ENCODE measurements around the gene ECHS1. TPM values are rescaled to one million over a fixed set of nuclear protein-coding genes. Genes with fewer than 3 reads are reported as not detected.

The ECHS1 gene
- total and polyA plus RNA-seq, 7 donors = 83.2 to 151 (median 121) TPM

GRCh38 chr10:133385214-133385613 lies 12.1 kb upstream of the ECHS1 start:
- no peak for ATAC-seq
- intact Hi-C loops (cut with DNase I) = no loop called here
- no peaks in the 10 kb centered on the region for H3K27me3 ChIP-seq (ENCODE audit: insufficient read depth in 3 of 3, low read length in 2 of 3)
- peaks cover 0 to 30% of the 10 kb centered on the region in 2 donors for H3K36me3 ChIP-seq (ENCODE audit: insufficient read depth in 1 of 2, low read depth in 1 of 2)
- no peak for DNase-seq
- no peaks in the 10 kb centered on the region for H3K9me3 ChIP-seq
- no peak for TF ChIP-seq CTCF (IDR thresholded peaks at IDR 0.05)
- H3K4me1 ChIP-seq = no peaks in the 10 kb centered on the region
- WGBS, 3 donors = 88% methylated on average over 2 of the region's 2 CpGs
- no peak overlapping the region for H3K27ac ChIP-seq
- no peak overlapping the region for H3K4me3 ChIP-seq

- DNase-seq = no peak
- Histone ChIP-seq H3K4me3 (no peak overlapping the region), H3K9me3 (no peaks in the 10 kb centered on the region), H3K36me3 (ENCODE audit: insufficient read depth in 1 of 2, low read depth in 1 of 2) (peaks cover 0 to 30% of the 10 kb centered on the region in 2 donors), H3K27ac (no peak overlapping the region), H3K4me1 (peaks cover 7% of the 10 kb centered on the region), H3K27me3 (ENCODE audit: insufficient read depth in 3 of 3, low read length in 2 of 3) (no peaks in the 10 kb centered on the region)
- no peak for ATAC-seq
- 93 to 94% (median 94%) methylated on average over 13 of the region's 13 CpGs for WGBS, 3 donors
- no peak for TF ChIP-seq CTCF (IDR thresholded peaks at IDR 0.05)
- intact Hi-C loops (cut with DNase I) = no loop called here
These were observed 10.9 kb upstream of the ECHS1 start for GRCh38 chr10:133384071-133384470.

- Histone ChIP-seq H3K36me3 (ENCODE audit: insufficient read depth in 1 of 2, low read depth in 1 of 2) (peaks cover 0 to 30% of the 10 kb centered on the region in 2 donors), H3K9me3 (no peaks in the 10 kb centered on the region), H3K27me3 (ENCODE audit: insufficient read depth in 3 of 3, low read length in 2 of 3) (no peaks in the 10 kb centered on the region), H3K4me1 (peaks cover 7% of the 10 kb centered on the region), H3K27ac (no peak overlapping the region), H3K4me3 (no peak overlapping the region)
- 93 to 96% (median 95%) methylated on average over 4 of the region's 4 CpGs for WGBS, 3 donors
- no peak for TF ChIP-seq CTCF (IDR thresholded peaks at IDR 0.05)
- ATAC-seq (no peak), DNase-seq (no peak)
- intact Hi-C loops (cut with DNase I) = no loop called here
These were observed 10.4 kb upstream of the ECHS1 start for GRCh38 chr10:133383551-133383950.

DNA sequence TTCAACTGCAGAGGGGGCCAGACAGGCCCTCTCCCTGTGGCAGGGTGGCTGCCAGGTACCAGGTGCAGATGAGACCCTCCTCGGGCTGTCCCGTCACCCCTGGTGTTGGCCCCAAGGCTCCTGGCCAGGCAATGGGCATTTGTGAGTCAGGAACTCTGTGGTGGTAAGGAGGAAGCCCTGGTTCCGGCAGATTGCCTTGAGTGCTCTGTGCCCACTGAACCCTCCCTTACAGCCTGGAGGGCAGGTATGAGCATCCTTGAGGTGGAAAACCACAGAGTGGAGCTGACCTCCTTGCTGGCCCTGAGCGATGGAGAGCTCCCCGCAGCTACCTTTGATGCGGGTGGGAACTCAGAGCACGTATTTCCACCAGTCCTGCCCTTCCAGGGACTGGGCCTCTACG lies 7.9 kb upstream of the ECHS1 start:
- Histone ChIP-seq H3K36me3 (ENCODE audit: insufficient read depth in 1 of 2, low read depth in 1 of 2) (peaks cover 0 to 30% of the 10 kb centered on the region in 2 donors), H3K27me3 (ENCODE audit: insufficient read depth in 3 of 3, low read length in 2 of 3) (no peaks in the 10 kb centered on the region), H3K4me3 (no peak overlapping the region), H3K4me1 (peaks cover 7% of the 10 kb centered on the region), H3K9me3 (no peaks in the 10 kb centered on the region), H3K27ac (no peak overlapping the region)
- DNase-seq (no peak), ATAC-seq (no peak)
- intact Hi-C loops (cut with DNase I) = no loop called here
- TF ChIP-seq CTCF (IDR thresholded peaks at IDR 0.05) = no peak
- WGBS, 3 donors = 91 to 95% (median 92%) methylated on average over 8 of the region's 8 CpGs
